Hematopoietic multipotent progenitor cell treated with erythropoietin and hydrocortisone succinate and interleukin-3 and kit ligand, for 17 days (in vitro differentiated cells): Measurements from ENCODE around the gene PIGK.
"Not testable (repeated sequence)": the region's sequence is repeated elsewhere in the genome, so short reads cannot be mapped to it uniquely, and the experiment has no call there.

Experiments used
- DNase-seq: peaks from one replicate; pipeline ENCODE4 v3.0.0-alpha.2; 2015; ENCODE audit warnings: low spot score

The PIGK gene

GRCh38 chr1:77219166-77219887, at the start of gene PIGK:
TSS of gene PIGK (minus strand) at chr1:77219430. CDS start at chr1:77219402, 28 bp downstream.
- peak; percentile 82 for DNase-seq

GRCh38 chr1:77267035-77267434, 47.8 kb upstream of the PIGK start:
- no peak for DNase-seq

GRCh38 chr1:77265180-77265579, 46.0 kb upstream of the PIGK start:
- DNase-seq: no peak

GRCh38 chr1:77263708-77264107, 44.5 kb upstream of the PIGK start:
- no peak for DNase-seq

GRCh38 chr1:77253211-77253610, 34.0 kb upstream of the PIGK start:
- no peak for DNase-seq

GRCh38 chr1:77250126-77250525, 30.9 kb upstream of the PIGK start:
- no peak for DNase-seq

GRCh38 chr1:77245830-77246229, 26.6 kb upstream of the PIGK start:
- DNase-seq: no peak

- DNase-seq: no peak
Observed at GRCh38 chr1:77239311-77239710, 20.1 kb upstream of the PIGK start.

GRCh38 chr1:77238462-77238861, 19.2 kb upstream of the PIGK start:
- DNase-seq: no peak

- DNase-seq: no peak
Observed at GRCh38 chr1:77234943-77235342, 15.7 kb upstream of the PIGK start.

- no peak for DNase-seq
Observed at GRCh38 chr1:77234096-77234495, 14.9 kb upstream of the PIGK start.

- no peak for DNase-seq
Observed at GRCh38 chr1:77232829-77233228, 13.6 kb upstream of the PIGK start.

GRCh38 chr1:77230051-77230450, 10.8 kb upstream of the PIGK start:
- DNase-seq: no peak

- DNase-seq: no peak
Observed at GRCh38 chr1:77228836-77229235, 9.6 kb upstream of the PIGK start.

GRCh38 chr1:77227381-77227780, 8.2 kb upstream of the PIGK start:
- no peak for DNase-seq

- DNase-seq: no peak
Observed at GRCh38 chr1:77222496-77222895, 3.3 kb upstream of the PIGK start.

GRCh38 chr1:77220687-77221463, 1.6 kb upstream of the PIGK start:
- no peak for DNase-seq

GRCh38 chr1:77218477-77219165, 609 bp downstream of the PIGK start:
- DNase-seq: no peak

GRCh38 chr1:77204043-77204442, 15.2 kb downstream of the PIGK start:
- not testable (repeated sequence) for DNase-seq

GRCh38 chr1:77202751-77203150, 16.5 kb downstream of the PIGK start:
- DNase-seq: no peak

- DNase-seq: no peak
Observed at GRCh38 chr1:77200806-77201205, 18.4 kb downstream of the PIGK start.

GRCh38 chr1:77200293-77200692, 18.9 kb downstream of the PIGK start:
- DNase-seq: no peak

- DNase-seq: no peak
Observed at GRCh38 chr1:77197351-77197750, 21.9 kb downstream of the PIGK start.
